OCI-LY7 (cell line): ENCODE data around the gene UCP1. TPM values are rescaled to one million over a fixed set of nuclear protein-coding genes. Genes with fewer than 3 reads are reported as not detected.

Experiments used
- BruUV-seq: library from RNA; stranded (reverse); fragments of 400-500 nt; replicated peaks from 2 replicates; lab custom pipeline; 2021; lab: Mats Ljungman, UMichigan
- CTCF ChIA-PET: fragments of 300-600 bp; sonication (Branson Sonifier 250); formaldehyde crosslinking; loops from one replicate; lab custom pipeline; 2022; ENCODE audit warnings: antibody characterized with exemption; ENCODE audit not compliant: unreplicated experiment; lab: Charles Lee
- POLR2A ChIA-PET: fragments of 300-600 bp; sonication (Branson Sonifier 250); formaldehyde crosslinking; loops from one replicate; lab custom pipeline; 2022; ENCODE audit warnings: antibody characterized with exemption; lab: Charles Lee
- DNase-seq: peaks from one replicate; pipeline ENCODE4 v3.0.0-alpha.2; 2015; ENCODE audit warnings: low spot score
- H2AFZ ChIP-seq: fragments of 200-600 bp; sonication (generic), shearing (Covaris generic); 2 replicates; pipeline ENCODE4 v1.6.1; 2014; ENCODE audit warnings: mild to moderate bottlenecking, antibody characterized with exemption, low read length, moderate library complexity
- H3K27ac ChIP-seq: fragments of 200-600 bp; sonication (generic); 2 replicates; pipeline ENCODE4 v1.5.1; 2014; ENCODE audit warnings: mixed run types, low read depth, mild to moderate bottlenecking, moderate library complexity, low read length, inconsistent platforms; ENCODE audit not compliant: poor library complexity, severe bottlenecking
- H3K36me3 ChIP-seq: fragments of 200-600 bp; sonication (generic); 2 replicates; pipeline ENCODE4 v1.6.1; 2014; ENCODE audit warnings: mild to moderate bottlenecking, antibody characterized with exemption, low read length, moderate library complexity, mixed read lengths; ENCODE audit not compliant: insufficient read depth
- H3K4me1 ChIP-seq: fragments of 200-600 bp; sonication (generic); 2 replicates; pipeline ENCODE4 v1.5.1; 2014; ENCODE audit warnings: mild to moderate bottlenecking, low read length; ENCODE audit not compliant: insufficient read depth, poor library complexity, severe bottlenecking
- H3K4me2 ChIP-seq: fragments of 200-600 bp; sonication (generic); 2 replicates; pipeline ENCODE4 v1.6.1; 2014; ENCODE audit warnings: mild to moderate bottlenecking, low read length
- H3K4me3 ChIP-seq: fragments of 200-600 bp; sonication (generic); 2 replicates; pipeline ENCODE4 v1.5.1; 2014; ENCODE audit warnings: mild to moderate bottlenecking, low read depth, low read length; ENCODE audit not compliant: poor library complexity, severe bottlenecking
- H3K79me2 ChIP-seq: fragments of 200-600 bp; sonication (generic); 2 replicates; pipeline ENCODE4 v1.6.1; 2016; ENCODE audit warnings: low read depth, mild to moderate bottlenecking, low read length, moderate library complexity, mixed read lengths; ENCODE audit not compliant: insufficient read depth
- H3K9me2 ChIP-seq: fragments of 200-600 bp; sonication (generic); 2 replicates; pipeline ENCODE4 v1.6.1; 2016; ENCODE audit warnings: mild to moderate bottlenecking, low read length, mixed read lengths; ENCODE audit not compliant: insufficient read depth
- H3K9me3 ChIP-seq: fragments of 200-600 bp; sonication (generic); 2 replicates; pipeline ENCODE4 v1.6.1; 2014; ENCODE audit warnings: mild to moderate bottlenecking, mixed run types, low read length, mixed read lengths
- H4K20me1 ChIP-seq: fragments of 200-600 bp; sonication (generic); 2 replicates; pipeline ENCODE4 v1.6.1; 2014; ENCODE audit warnings: mild to moderate bottlenecking, antibody characterized with exemption, low read length, moderate library complexity, mixed read lengths; ENCODE audit not compliant: insufficient read depth
- CTCF ChIP-seq: fragments of 200-600 bp; sonication (generic); conservative IDR thresholded peaks from 2 replicates; pipeline ENCODE4 v1.5.1; 2014; ENCODE audit warnings: mild to moderate bottlenecking, antibody characterized with exemption, low read length, moderate library complexity, mixed read lengths
- EZH2phosphoT487 ChIP-seq: fragments of 200-600 bp; sonication (generic); IDR thresholded peaks from 2 replicates; pipeline ENCODE4 v1.6.1; 2018; ENCODE audit warnings: low read depth, borderline replicate concordance, mild to moderate bottlenecking, mixed run types, antibody characterized with exemption, low read length, moderate library complexity, mixed read lengths
- intact Hi-C: fragments of 100-400 bp; cut with micrococcal nuclease; formaldehyde crosslinking; loops from one replicate; pipeline ENCODE4 v1.10.0; 2022; ENCODE audit not compliant: unreplicated experiment
- total RNA-seq, 2 experiments: library from RNA; depleted of rRNA in 1 of 2; stranded (reverse); fragments of >200 nt in 1 of 2; shearing (Covaris generic) in 1 of 2; gene quantifications; 2 replicates each; pipeline ENCODE4 v1.2.3, GENCODE V29; 2014 to 2022

The UCP1 gene
- total RNA-seq, 2 experiments from 2014 or later = not detected

- no TSS peak for BruUV-seq
- POLR2A ChIA-PET = interaction anchor here (0.6 to 1.0 kb wide), 7 partner anchors 11 to 277 kb away, joined by 3 to 6 read pairs (median 3); no protein-coding TSS in a partner anchor
- DNase-seq = no peak
- no peaks in the 10 kb centered on the region for H3K9me2 ChIP-seq
- TF ChIP-seq CTCF = no peak
- TF ChIP-seq EZH2phosphoT487 = no peak
- intact Hi-C loops = loop anchor here (10.0 kb wide), 1 partner anchor 461 kb away; the partner anchor contains the start of gene MAML3
- H3K79me2 ChIP-seq = no peaks in the 10 kb centered on the region
- no peaks in the 10 kb centered on the region for H4K20me1 ChIP-seq
- peaks cover 76% of the 10 kb centered on the region for H3K4me1 ChIP-seq
- H3K36me3 ChIP-seq = no peaks in the 10 kb centered on the region
- no peaks in the 10 kb centered on the region for H3K9me3 ChIP-seq
- H3K4me3 ChIP-seq = no peak overlapping the region
- H3K4me2 ChIP-seq = peak overlapping the region; percentile 27
- no peak overlapping the region for H3K27ac ChIP-seq
- CTCF ChIA-PET = interaction anchor here (1.0 kb wide), 1 partner anchor 17 kb away, joined by 3 read pairs; no protein-coding TSS in a partner anchor
- H2AFZ ChIP-seq = peak overlapping the region; percentile 45
Observed at GRCh38 chr4:140615451-140615850, 46.7 kb upstream of the UCP1 start.

GRCh38 chr4:140612357-140612756 is 43.6 kb upstream of the UCP1 start:
- no peak overlapping the region for H3K4me3 ChIP-seq
- no peaks in the 10 kb centered on the region for H3K9me2 ChIP-seq
- ChIA-PET POLR2A (no interaction called here), CTCF (no interaction called here)
- intact Hi-C loops = loop anchor here (5.0 to 10.0 kb wide), 2 partner anchors 90 to 458 kb away; partner anchors contain the start of genes ELMOD2 and MAML3
- peak overlapping the region; percentile 13 for H3K27ac ChIP-seq
- no peak for TF ChIP-seq EZH2phosphoT487
- TF ChIP-seq CTCF = no peak
- no peaks in the 10 kb centered on the region for H3K36me3 ChIP-seq
- H3K4me1 ChIP-seq = peaks cover 56% of the 10 kb centered on the region
- peak overlapping the region; percentile 40 for H3K4me2 ChIP-seq
- H3K9me3 ChIP-seq = no peaks in the 10 kb centered on the region
- H3K79me2 ChIP-seq = no peaks in the 10 kb centered on the region
- H2AFZ ChIP-seq = peak overlapping the region; percentile 95
- H4K20me1 ChIP-seq = no peaks in the 10 kb centered on the region
- BruUV-seq = no TSS peak
- DNase-seq = no peak

- Histone ChIP-seq H4K20me1 (no peaks in the 10 kb centered on the region), H3K4me2 (peak overlapping the region; percentile 40), H3K36me3 (no peaks in the 10 kb centered on the region), H3K27ac (peak overlapping the region; percentile 13), H3K4me3 (no peak overlapping the region), H3K9me2 (no peaks in the 10 kb centered on the region), H2AFZ (peak overlapping the region; percentile 95), H3K9me3 (no peaks in the 10 kb centered on the region), H3K4me1 (peaks cover 51% of the 10 kb centered on the region), H3K79me2 (no peaks in the 10 kb centered on the region)
- no TSS peak for BruUV-seq
- ChIA-PET CTCF (no interaction called here), POLR2A (no interaction called here)
- no peak for DNase-seq
- no peak for TF ChIP-seq CTCF
- no peak for TF ChIP-seq EZH2phosphoT487
- intact Hi-C loops = loop anchor here (5.0 to 10.0 kb wide), 2 partner anchors 90 to 457 kb away; partner anchors contain the start of genes ELMOD2 and MAML3
Observed at GRCh38 chr4:140611854-140612253, 43.1 kb upstream of the UCP1 start.
